Measurements from ENCODE around the gene RNF41. TPM values are rescaled to one million over a fixed set of nuclear protein-coding genes. Genes with fewer than 3 reads are reported as not detected.
"Not testable (repeated sequence)": the region's sequence is repeated elsewhere in the genome, so short reads cannot be mapped to it uniquely, and the experiment has no call there.

The RNF41 gene
- total RNA-seq, 2 experiments from 2014 or later, result 23.4 to 27.4 TPM

DNA sequence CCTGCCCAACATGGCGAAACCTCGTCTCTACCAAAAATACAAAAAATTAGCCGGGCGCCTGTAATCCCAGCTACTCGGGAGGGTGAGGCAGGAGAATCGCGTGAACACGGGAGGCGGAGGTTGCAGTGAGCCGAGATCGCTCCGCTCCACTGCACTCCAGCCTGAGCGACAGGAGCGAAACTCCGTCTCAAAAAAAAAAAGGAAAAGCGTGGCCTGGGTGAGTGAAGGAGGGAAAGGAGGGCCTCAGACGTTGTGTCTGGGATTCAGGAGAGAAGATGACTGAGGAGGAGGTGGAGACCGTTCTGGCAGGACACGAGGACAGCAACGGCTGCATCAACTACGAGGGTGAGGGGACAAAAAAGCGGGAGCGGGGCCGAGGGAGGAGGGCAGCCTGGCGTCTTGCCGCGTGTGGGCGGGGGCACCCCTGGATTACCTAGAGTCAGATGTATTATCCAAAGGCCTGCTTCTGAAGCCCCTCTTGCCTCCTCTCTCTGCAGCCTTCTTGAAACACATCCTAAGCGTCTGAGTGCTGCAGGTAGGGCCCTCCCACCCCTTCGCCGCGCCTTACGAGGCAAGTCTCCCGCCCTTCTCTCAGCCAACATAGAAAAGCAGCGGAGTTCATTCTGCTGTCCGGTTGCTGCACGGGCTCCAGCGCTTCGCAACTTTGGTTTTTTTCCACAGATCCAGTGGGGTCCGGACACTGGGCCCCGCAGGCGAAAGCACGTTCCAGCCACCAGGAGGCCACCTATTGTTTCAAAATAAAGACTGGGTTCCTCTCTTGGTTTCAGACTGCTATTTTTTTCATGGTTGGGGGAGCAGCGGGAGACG, 64.3 kb downstream of the RNF41 start:
- peaks cover 38% of the 10 kb centered on the region for H3K4me1 Mint-ChIP-seq (ENCODE audit: low read depth)
- intact Hi-C loops (cut with micrococcal nuclease), result loop anchor here (2.0 kb wide), 1 partner anchor 29 kb away; the partner anchor contains the start of gene ESYT1
- DNase-seq (peak; percentile 76), ATAC-seq (peak; percentile 43)
- H3K27me3 Mint-ChIP-seq, result no peaks in the 10 kb centered on the region
- H3K36me3 Mint-ChIP-seq (ENCODE audit: low read depth), result peaks cover 49% of the 10 kb centered on the region
- no peaks in the 10 kb centered on the region for H3K9me3 Mint-ChIP-seq
- H3K4me3 Mint-ChIP-seq, result peak overlapping the region; percentile 95
- CTCF ChIA-PET, result interaction anchor here (1.2 to 3.0 kb wide), 3 partner anchors 31 to 39 kb away, joined by 3 to 19 read pairs (median 12); partner anchors contain the start of gene ZC3H10
- peak overlapping the region; percentile 98 for H3K27ac Mint-ChIP-seq
- POLR2A ChIA-PET, result interaction anchor here (0.6 to 5.7 kb wide), 10 partner anchors 9 to 49 kb away, joined by 3 to 51 read pairs (median 4); partner anchors contain the start of gene ZC3H10
- TF ChIP-seq, protein P1, sequence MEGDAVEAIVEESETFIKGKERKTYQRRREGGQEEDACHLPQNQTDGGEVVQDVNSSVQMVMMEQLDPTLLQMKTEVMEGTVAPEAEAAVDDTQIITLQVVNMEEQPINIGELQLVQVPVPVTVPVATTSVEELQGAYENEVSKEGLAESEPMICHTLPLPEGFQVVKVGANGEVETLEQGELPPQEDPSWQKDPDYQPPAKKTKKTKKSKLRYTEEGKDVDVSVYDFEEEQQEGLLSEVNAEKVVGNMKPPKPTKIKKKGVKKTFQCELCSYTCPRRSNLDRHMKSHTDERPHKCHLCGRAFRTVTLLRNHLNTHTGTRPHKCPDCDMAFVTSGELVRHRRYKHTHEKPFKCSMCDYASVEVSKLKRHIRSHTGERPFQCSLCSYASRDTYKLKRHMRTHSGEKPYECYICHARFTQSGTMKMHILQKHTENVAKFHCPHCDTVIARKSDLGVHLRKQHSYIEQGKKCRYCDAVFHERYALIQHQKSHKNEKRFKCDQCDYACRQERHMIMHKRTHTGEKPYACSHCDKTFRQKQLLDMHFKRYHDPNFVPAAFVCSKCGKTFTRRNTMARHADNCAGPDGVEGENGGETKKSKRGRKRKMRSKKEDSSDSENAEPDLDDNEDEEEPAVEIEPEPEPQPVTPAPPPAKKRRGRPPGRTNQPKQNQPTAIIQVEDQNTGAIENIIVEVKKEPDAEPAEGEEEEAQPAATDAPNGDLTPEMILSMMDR (IDR thresholded peaks at IDR 0.05), result peak; percentile 22

DNA sequence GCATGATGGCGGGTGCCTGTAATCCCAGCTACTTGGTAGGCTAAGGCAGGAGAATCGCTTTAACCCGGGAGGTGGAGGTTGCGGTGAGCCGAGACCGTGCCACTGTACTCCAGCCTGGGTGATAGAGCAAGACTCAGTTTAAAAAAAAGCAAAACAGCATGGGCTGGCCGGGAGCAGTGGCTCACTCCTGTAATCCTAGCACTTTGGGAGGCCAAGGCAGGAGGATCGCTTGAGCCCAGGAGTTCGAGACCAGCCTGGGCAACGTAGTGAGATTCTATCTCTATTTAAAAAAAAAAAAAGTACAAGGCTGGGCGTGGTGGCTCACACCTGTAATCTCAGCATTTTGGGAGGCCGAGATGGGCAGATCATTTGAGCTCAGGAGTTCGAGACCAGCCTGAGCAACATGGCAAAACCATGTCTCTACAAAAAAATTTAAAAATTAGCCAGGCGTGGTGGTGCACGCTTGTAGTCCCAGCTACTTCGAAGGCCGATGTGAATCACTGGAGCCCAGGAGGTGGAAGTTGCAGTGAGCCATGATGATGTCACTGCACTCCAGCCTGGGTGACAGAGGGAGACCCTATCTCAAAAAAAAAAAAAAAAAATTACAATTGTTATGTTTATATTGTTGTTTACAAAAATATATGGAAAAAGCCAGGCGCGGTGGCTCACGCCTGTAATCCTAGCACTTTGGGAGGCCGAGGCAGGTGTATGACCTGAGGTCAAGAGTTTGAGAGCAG, 65.1 kb downstream of the RNF41 start:
- POLR2A ChIA-PET, result interaction anchor here (0.6 to 3.6 kb wide), 7 partner anchors 8 to 52 kb away, joined by 3 to 19 read pairs (median 4); partner anchors contain the start of genes PA2G4, RPL41 and ZC3H10
- DNase-seq; H3K27me3 Mint-ChIP-seq; H3K9me3 Mint-ChIP-seq; ATAC-seq; intact Hi-C loops (cut with micrococcal nuclease): not testable (repeated sequence)
- CTCF ChIA-PET, result interaction anchor here (0.6 to 3.1 kb wide), 3 partner anchors 30 to 37 kb away, joined by 3 to 14 read pairs (median 12); partner anchors contain the start of gene SMARCC2
- Mint-ChIP-seq H3K4me1 (ENCODE audit: low read depth) (peaks cover 40% of the 10 kb centered on the region), H3K4me3 (peak overlapping the region; percentile 95), H3K36me3 (ENCODE audit: low read depth) (peaks cover 45% of the 10 kb centered on the region), H3K27ac (peak overlapping the region; percentile 98)

DNA sequence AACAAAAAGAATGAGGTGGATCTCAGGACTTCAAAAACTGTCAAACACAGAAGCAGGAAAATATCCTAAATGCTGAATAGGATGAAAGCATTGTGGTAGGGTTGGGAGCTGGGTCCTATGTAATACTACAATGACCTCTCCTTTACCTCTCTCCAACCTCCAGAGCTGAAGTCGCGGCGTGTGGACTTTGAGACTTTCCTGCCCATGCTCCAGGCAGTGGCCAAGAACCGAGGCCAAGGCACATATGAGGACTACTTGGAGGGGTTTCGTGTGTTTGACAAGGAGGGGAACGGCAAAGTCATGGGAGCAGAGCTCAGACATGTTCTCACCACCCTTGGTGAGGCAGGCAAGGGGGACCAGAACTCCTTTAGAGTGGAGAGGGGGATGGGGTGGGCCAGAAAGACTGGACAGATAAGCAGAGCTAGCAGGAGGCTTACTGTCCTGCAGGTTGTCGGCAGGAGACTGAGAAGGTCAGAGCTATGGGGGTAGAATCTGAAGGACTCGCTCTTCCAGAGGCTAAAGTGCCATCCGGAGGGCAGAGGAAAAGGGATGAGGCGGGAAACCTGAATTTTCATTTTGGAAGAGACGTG, 66.4 kb downstream of the RNF41 start:
- no peak overlapping the region for H3K27ac Mint-ChIP-seq
- intact Hi-C loops (cut with micrococcal nuclease), result no loop called here
- peaks cover 39% of the 10 kb centered on the region for H3K4me1 Mint-ChIP-seq (ENCODE audit: low read depth)
- DNase-seq, result no peak
- CTCF ChIA-PET, result interaction anchor here (0.7 to 3.1 kb wide), 5 partner anchors 13 to 37 kb away, joined by 3 to 14 read pairs (median 9); partner anchors contain the start of genes SMARCC2 and ZC3H10
- H3K4me3 Mint-ChIP-seq, result no peak overlapping the region
- no peaks in the 10 kb centered on the region for H3K27me3 Mint-ChIP-seq
- H3K9me3 Mint-ChIP-seq, result no peaks in the 10 kb centered on the region
- TF ChIP-seq, protein P1 (IDR thresholded peaks at IDR 0.05), result no peak
- POLR2A ChIA-PET, result interaction anchor here (1.3 to 3.6 kb wide), 4 partner anchors 28 to 67 kb away, joined by 3 to 19 read pairs (median 8); partner anchors contain the start of genes ESYT1, PA2G4, RNF41 and RPL41
- peaks cover 35% of the 10 kb centered on the region for H3K36me3 Mint-ChIP-seq (ENCODE audit: low read depth)
- no peak for ATAC-seq

DNA sequence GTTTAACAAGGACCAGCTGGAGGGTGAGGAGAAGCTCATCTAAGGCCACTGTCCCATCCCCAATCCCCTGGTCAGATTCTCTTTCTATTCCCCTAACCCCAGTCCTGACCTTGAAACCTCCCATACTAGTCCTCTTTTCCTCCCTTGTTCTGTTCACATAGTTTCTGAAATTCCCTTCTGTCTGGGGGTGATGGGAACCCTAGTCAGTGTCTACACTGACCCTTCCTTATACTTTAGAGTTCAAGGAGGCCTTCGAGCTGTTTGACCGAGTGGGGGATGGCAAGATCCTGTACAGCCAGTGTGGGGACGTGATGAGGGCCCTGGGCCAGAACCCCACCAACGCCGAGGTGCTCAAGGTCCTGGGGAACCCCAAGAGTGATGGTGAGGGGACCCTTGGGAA, 66.9 kb downstream of the RNF41 start:
- no peak for ATAC-seq
- intact Hi-C loops (cut with micrococcal nuclease), result loop anchor here (5.0 kb wide), 1 partner anchor 38 kb away; the partner anchor contains the start of genes RPL41 and ZC3H10
- POLR2A ChIA-PET, result interaction anchor here (0.9 to 3.6 kb wide), 7 partner anchors 11 to 67 kb away, joined by 3 to 19 read pairs (median 4); partner anchors contain the start of genes ESYT1, PA2G4, RNF41 and RPL41
- no peak overlapping the region for H3K27ac Mint-ChIP-seq
- CTCF ChIA-PET, result interaction anchor here (0.7 to 3.1 kb wide), 6 partner anchors 12 to 37 kb away, joined by 3 to 14 read pairs (median 6); partner anchors contain the start of genes SMARCC2 and ZC3H10
- no peak for DNase-seq
- H3K27me3 Mint-ChIP-seq, result no peaks in the 10 kb centered on the region
- TF ChIP-seq, protein P1 (IDR thresholded peaks at IDR 0.05), result no peak
- peaks cover 38% of the 10 kb centered on the region for H3K4me1 Mint-ChIP-seq (ENCODE audit: low read depth)
- peaks cover 29% of the 10 kb centered on the region for H3K36me3 Mint-ChIP-seq (ENCODE audit: low read depth)
- H3K4me3 Mint-ChIP-seq, result no peak overlapping the region
- no peaks in the 10 kb centered on the region for H3K9me3 Mint-ChIP-seq

Data from activated CD8-positive, alpha-beta T cell treated with anti-CD3 and anti-CD28 coated beads for 36 hours (primary cell).